HFFc6 (cell line): ENCODE measurements around the gene TARS3. TPM values are rescaled to one million over a fixed set of nuclear protein-coding genes. Genes with fewer than 3 reads are reported as not detected.
A peak's percentile ranks its signal among the peaks of the same experiment; 100 is the strongest.

Experiments used
- DNase-seq: peaks from one replicate; pipeline ENCODE4 v3.0.0-alpha.2; 2018
- H3K27ac Mint-ChIP-seq: 2 replicates; pipeline ENCODE4 v1.8.0; 2020; ENCODE audit warnings: mild to moderate bottlenecking, mixed read lengths
- H3K27me3 Mint-ChIP-seq: 2 replicates; pipeline ENCODE4 v1.8.0; 2021; ENCODE audit warnings: mild to moderate bottlenecking, moderate library complexity, mixed read lengths; ENCODE audit not compliant: insufficient read depth
- H3K36me3 Mint-ChIP-seq: 2 replicates; pipeline ENCODE4 v1.8.0; 2021; ENCODE audit warnings: low read depth, mixed read lengths
- H3K4me1 Mint-ChIP-seq: 2 replicates; pipeline ENCODE4 v1.8.0; 2020; ENCODE audit warnings: low read depth, mixed read lengths
- H3K4me3 Mint-ChIP-seq: 2 replicates; pipeline ENCODE4 v1.8.0; 2020; ENCODE audit warnings: mild to moderate bottlenecking, moderate library complexity, mixed read lengths
- H3K9me3 Mint-ChIP-seq: 2 replicates; pipeline ENCODE4 v1.8.0; 2020; ENCODE audit warnings: mild to moderate bottlenecking, mixed read lengths
- CTCF ChIP-seq: fragments of 200-600 bp; sonication (generic); IDR thresholded peaks from 2 replicates; pipeline ENCODE4 v1.5.0; 2021; ENCODE audit warnings: antibody characterized with exemption, mild to moderate bottlenecking
- total RNA-seq, 6 experiments: library from RNA; stranded (reverse); fragmentation: NEBNext Ultra II Directional; extraction: Animal tissue kit (Norgen Biotek cat#: 25700); gene quantifications; 2 replicates in 1 of 6; 3 replicates in 5 of 6; pipeline ENCODE4 v1.2.3, GENCODE V29; 2021

Gene TARS3
- total RNA-seq, 6 experiments from 2014 or later, result 6.7 to 9.1 (median 7.8) TPM

- Mint-ChIP-seq H3K4me3 (no peak overlapping the region), H3K9me3 (no peaks in the 10 kb centered on the region), H3K27me3 (no peaks in the 10 kb centered on the region), H3K27ac (no peak overlapping the region), H3K36me3 (peaks cover 46% of the 10 kb centered on the region), H3K4me1 (peaks cover 28% of the 10 kb centered on the region)
- no peak for TF ChIP-seq CTCF
- DNase-seq, result no peak
Observed at GRCh38 chr15:101669744-101670143, 54.5 kb downstream of the TARS3 start.

- TF ChIP-seq CTCF, result no peak
- H3K4me1 Mint-ChIP-seq, result peaks cover 17% of the 10 kb centered on the region
- no peak overlapping the region for H3K27ac Mint-ChIP-seq
- no peak overlapping the region for H3K4me3 Mint-ChIP-seq
- H3K27me3 Mint-ChIP-seq, result no peaks in the 10 kb centered on the region
- H3K9me3 Mint-ChIP-seq, result no peaks in the 10 kb centered on the region
- no peak for DNase-seq
- H3K36me3 Mint-ChIP-seq, result peaks cover 32% of the 10 kb centered on the region
Observed at GRCh38 chr15:101667881-101668280, 56.4 kb downstream of the TARS3 start.

- no peak overlapping the region for H3K4me3 Mint-ChIP-seq
- H3K27ac Mint-ChIP-seq, result no peak overlapping the region
Observed at GRCh38 chr15:101664303-101664913, 59.9 kb downstream of the TARS3 start.

GRCh38 chr15:101662203-101662602, 62.1 kb downstream of the TARS3 start:
- Mint-ChIP-seq H3K27me3 (no peaks in the 10 kb centered on the region), H3K36me3 (peaks cover 5% of the 10 kb centered on the region), H3K9me3 (no peaks in the 10 kb centered on the region), H3K4me3 (no peak overlapping the region), H3K27ac (no peak overlapping the region), H3K4me1 (peaks cover 16% of the 10 kb centered on the region)
- no peak for TF ChIP-seq CTCF
- no peak for DNase-seq

More at GRCh38 chr15:101664303-101664913, 59.9 kb downstream of the TARS3 start:
- DNase-seq, result no peak
- peaks cover 12% of the 10 kb centered on the region for H3K36me3 Mint-ChIP-seq
- peaks cover 16% of the 10 kb centered on the region for H3K4me1 Mint-ChIP-seq
- H3K9me3 Mint-ChIP-seq, result no peaks in the 10 kb centered on the region
- no peaks in the 10 kb centered on the region for H3K27me3 Mint-ChIP-seq
- TF ChIP-seq CTCF, result peak; percentile 67

- Mint-ChIP-seq H3K9me3 (no peaks in the 10 kb centered on the region), H3K27ac (no peak overlapping the region), H3K36me3 (no peaks in the 10 kb centered on the region), H3K4me1 (peaks cover 10% of the 10 kb centered on the region), H3K4me3 (no peak overlapping the region), H3K27me3 (no peaks in the 10 kb centered on the region)
- TF ChIP-seq CTCF, result no peak
- no peak for DNase-seq
Observed at GRCh38 chr15:101660005-101660404, 64.3 kb downstream of the TARS3 start.
